Smooth muscle cell (in vitro differentiated cells): ENCODE data around the gene UGT2A1. TPM values are rescaled to one million over a fixed set of nuclear protein-coding genes. Genes with fewer than 3 reads are reported as not detected.

ENCODE experiments used
- DNase-seq: peaks from one replicate; lab custom pipeline; 2025; ENCODE audit not compliant: unreplicated experiment; lab: John Stamatoyannopoulos, UW
- H2AFZ ChIP-seq: fragments of 200-600 bp; sonication (generic); 2 replicates; pipeline ENCODE4 v1.6.0; 2016; ENCODE audit warnings: antibody characterized with exemption, low read depth, mild to moderate bottlenecking
- H3F3A ChIP-seq: fragments of 200-600 bp; sonication (generic); 2 replicates; pipeline ENCODE4 v1.6.0; 2017; ENCODE audit warnings: antibody characterized with exemption, low read depth
- H3K27ac ChIP-seq: fragments of 200-600 bp; sonication (generic); 2 replicates; pipeline ENCODE4 v1.5.1; 2016; ENCODE audit warnings: low read depth, mild to moderate bottlenecking
- H3K27me3 ChIP-seq: fragments of 200-600 bp; sonication (generic); 2 replicates; pipeline ENCODE4 v1.6.1; 2016; ENCODE audit warnings: low read depth, mild to moderate bottlenecking
- H3K36me3 ChIP-seq: fragments of 200-600 bp; sonication (generic); 2 replicates; pipeline ENCODE4 v1.5.1; 2016; ENCODE audit warnings: low read depth
- H3K4me1 ChIP-seq: fragments of 200-600 bp; sonication (generic); 2 replicates; pipeline ENCODE4 v1.5.1; 2016; ENCODE audit warnings: low read depth
- H3K4me2 ChIP-seq: fragments of 200-600 bp; sonication (generic); 2 replicates; pipeline ENCODE4 v1.6.0; 2016; ENCODE audit warnings: mild to moderate bottlenecking
- H3K4me3 ChIP-seq: fragments of 200-600 bp; sonication (generic); 2 replicates; pipeline ENCODE4 v1.5.1; 2016; ENCODE audit warnings: mild to moderate bottlenecking
- H3K79me2 ChIP-seq: fragments of 200-600 bp; sonication (generic); 2 replicates; pipeline ENCODE4 v1.6.0; 2016; ENCODE audit warnings: low read depth, mild to moderate bottlenecking
- H3K9ac ChIP-seq: fragments of 200-600 bp; sonication (generic); 2 replicates; pipeline ENCODE4 v1.6.0; 2016; ENCODE audit warnings: low read depth
- H3K9me3 ChIP-seq: fragments of 200-600 bp; sonication (generic); replicated peaks from 2 replicates; pipeline ENCODE4 v1.5.1; 2016; ENCODE audit warnings: low read depth
- H4K20me1 ChIP-seq: fragments of 200-600 bp; sonication (generic); 2 replicates; pipeline ENCODE4 v1.6.0; 2016; ENCODE audit warnings: low read depth
- WGBS: methylation state at CpG from one replicate; pipeline ENCODE4 v1.1.7; 2016; ENCODE audit warnings: low lambda C conversion rate; 5-methylcytosine and 5-hydroxymethylcytosine counted together
- polyA plus RNA-seq: library from polyadenylated mRNA; unstranded; fragments of >200 nt; fragmentation: Nextera tagmentation; extraction: Ambion mirVana; gene quantifications from 2 replicates; pipeline ENCODE4 v1.2.1, GENCODE V29; 2016
- total RNA-seq: library from RNA; depleted of rRNA; stranded (reverse); fragments of >200 nt; gene quantifications from 2 replicates; pipeline ENCODE4 v1.2.3, GENCODE V29; 2014
- TF ChIP-seq, protein P1 (sequence below): fragments of 200-600 bp; sonication (generic); IDR thresholded peaks from 2 replicates; pipeline ENCODE4 v1.5.1; 2017; ENCODE audit warnings: borderline replicate concordance, mild to moderate bottlenecking, antibody characterized with exemption; ENCODE audit not compliant: insufficient read depth, poor library complexity, severe bottlenecking

Gene UGT2A1
- total and polyA plus RNA-seq, 2 experiments from 2014 or later: not detected

GRCh38 chr4:69594382-69594781 is 58.7 kb downstream of the UGT2A1 start:
- H3K9ac ChIP-seq: no peak overlapping the region
- no peaks in the 10 kb centered on the region for H3K9me3 ChIP-seq
- H3K27me3 ChIP-seq: no peaks in the 10 kb centered on the region
- H3K79me2 ChIP-seq: no peaks in the 10 kb centered on the region
- no peak overlapping the region for H3K4me2 ChIP-seq
- H2AFZ ChIP-seq: no peak overlapping the region
- TF ChIP-seq, protein P1, sequence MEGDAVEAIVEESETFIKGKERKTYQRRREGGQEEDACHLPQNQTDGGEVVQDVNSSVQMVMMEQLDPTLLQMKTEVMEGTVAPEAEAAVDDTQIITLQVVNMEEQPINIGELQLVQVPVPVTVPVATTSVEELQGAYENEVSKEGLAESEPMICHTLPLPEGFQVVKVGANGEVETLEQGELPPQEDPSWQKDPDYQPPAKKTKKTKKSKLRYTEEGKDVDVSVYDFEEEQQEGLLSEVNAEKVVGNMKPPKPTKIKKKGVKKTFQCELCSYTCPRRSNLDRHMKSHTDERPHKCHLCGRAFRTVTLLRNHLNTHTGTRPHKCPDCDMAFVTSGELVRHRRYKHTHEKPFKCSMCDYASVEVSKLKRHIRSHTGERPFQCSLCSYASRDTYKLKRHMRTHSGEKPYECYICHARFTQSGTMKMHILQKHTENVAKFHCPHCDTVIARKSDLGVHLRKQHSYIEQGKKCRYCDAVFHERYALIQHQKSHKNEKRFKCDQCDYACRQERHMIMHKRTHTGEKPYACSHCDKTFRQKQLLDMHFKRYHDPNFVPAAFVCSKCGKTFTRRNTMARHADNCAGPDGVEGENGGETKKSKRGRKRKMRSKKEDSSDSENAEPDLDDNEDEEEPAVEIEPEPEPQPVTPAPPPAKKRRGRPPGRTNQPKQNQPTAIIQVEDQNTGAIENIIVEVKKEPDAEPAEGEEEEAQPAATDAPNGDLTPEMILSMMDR: no peak
- DNase-seq: no peak
- no peaks in the 10 kb centered on the region for H4K20me1 ChIP-seq
- no peaks in the 10 kb centered on the region for H3K4me1 ChIP-seq
- WGBS: 64% methylated on average over 4 of the region's 4 CpGs
- no peaks in the 10 kb centered on the region for H3F3A ChIP-seq
- no peak overlapping the region for H3K4me3 ChIP-seq
- H3K27ac ChIP-seq: no peak overlapping the region
- no peaks in the 10 kb centered on the region for H3K36me3 ChIP-seq

DNA sequence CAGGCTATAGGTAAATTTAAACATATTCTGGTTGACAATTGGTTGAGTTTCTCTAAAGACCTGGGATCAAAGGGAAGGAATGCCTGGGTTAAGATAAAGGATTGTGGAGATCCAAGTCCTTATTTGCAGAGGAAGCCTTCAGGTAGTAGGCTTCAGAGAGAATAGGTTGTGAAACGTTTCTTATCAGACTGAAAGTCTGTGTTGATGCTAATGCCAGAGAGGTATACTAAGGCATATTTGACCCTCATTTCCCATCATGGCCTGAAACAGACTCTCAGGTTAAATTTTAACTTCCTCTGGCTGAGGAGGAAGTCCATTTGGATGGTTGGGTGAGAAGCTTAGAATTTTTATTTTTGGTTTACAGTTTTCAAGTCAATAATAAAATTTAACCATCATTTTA is 61.7 kb downstream of the UGT2A1 start:
- no peak for DNase-seq
- Histone ChIP-seq H3K4me1 (no peaks in the 10 kb centered on the region), H3K36me3 (no peaks in the 10 kb centered on the region), H3K9ac (no peak overlapping the region), H3K4me2 (no peak overlapping the region), H4K20me1 (no peaks in the 10 kb centered on the region), H3F3A (no peaks in the 10 kb centered on the region), H2AFZ (no peak overlapping the region), H3K4me3 (no peak overlapping the region), H3K79me2 (no peaks in the 10 kb centered on the region), H3K27me3 (no peaks in the 10 kb centered on the region), H3K27ac (no peak overlapping the region), H3K9me3 (no peaks in the 10 kb centered on the region)
- TF ChIP-seq, protein P1: no peak
- 38% methylated on average over 1 of the region's 1 CpG for WGBS

DNA sequence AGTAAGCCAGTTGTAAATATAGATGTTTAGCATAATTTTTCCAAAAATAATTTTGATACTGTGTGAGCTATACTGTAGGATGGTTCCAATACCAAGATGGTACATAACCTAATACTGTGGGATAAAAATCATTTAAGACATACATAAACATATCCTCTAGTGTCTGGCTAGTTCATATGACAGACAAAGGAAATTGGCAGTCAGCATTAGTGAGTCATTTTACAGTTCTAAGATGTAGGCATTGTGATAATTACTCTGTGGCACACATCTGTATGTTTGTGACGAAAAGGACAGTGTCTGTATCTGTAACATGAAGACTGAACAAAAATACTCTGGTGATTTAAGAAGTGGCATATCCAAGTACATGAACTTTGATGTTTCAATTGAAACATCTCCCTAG is 63.2 kb downstream of the UGT2A1 start:
- no peak overlapping the region for H3K27ac ChIP-seq
- no peak overlapping the region for H3K9ac ChIP-seq
- TF ChIP-seq, protein P1: no peak
- no peak overlapping the region for H2AFZ ChIP-seq
- no peaks in the 10 kb centered on the region for H3F3A ChIP-seq
- H3K9me3 ChIP-seq: no peaks in the 10 kb centered on the region
- H4K20me1 ChIP-seq: no peaks in the 10 kb centered on the region
- H3K36me3 ChIP-seq: no peaks in the 10 kb centered on the region
- DNase-seq: no peak
- H3K79me2 ChIP-seq: no peaks in the 10 kb centered on the region
- no peak overlapping the region for H3K4me3 ChIP-seq
- WGBS: 28% methylated on average over 1 of the region's 1 CpG
- H3K4me2 ChIP-seq: no peak overlapping the region
- no peaks in the 10 kb centered on the region for H3K27me3 ChIP-seq
- H3K4me1 ChIP-seq: no peaks in the 10 kb centered on the region

DNA sequence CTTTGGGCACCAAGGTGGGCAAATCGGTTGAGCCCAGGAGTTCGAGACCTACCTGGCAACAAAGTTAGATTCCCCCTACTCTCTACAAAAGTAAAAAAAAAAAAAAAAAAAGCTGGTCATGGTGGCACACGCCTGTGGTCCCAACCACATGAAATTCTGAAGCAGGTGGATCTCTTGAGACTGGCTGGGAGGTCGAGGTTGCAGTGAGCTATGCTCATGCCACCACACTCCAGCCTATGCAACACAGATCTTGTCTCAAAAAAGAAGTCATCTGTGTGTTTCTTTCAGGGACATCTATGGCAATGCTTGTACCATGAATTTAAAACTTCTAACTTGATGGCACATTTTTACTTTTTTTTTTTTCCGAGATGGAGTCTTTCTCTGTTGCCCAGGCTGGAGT is 68.9 kb downstream of the UGT2A1 start:
- H3F3A ChIP-seq: no peaks in the 10 kb centered on the region
- H3K27ac ChIP-seq: no peak overlapping the region
- DNase-seq: no peak
- H2AFZ ChIP-seq: no peak overlapping the region
- TF ChIP-seq, protein P1: no peak
- no peaks in the 10 kb centered on the region for H3K4me1 ChIP-seq
- no peaks in the 10 kb centered on the region for H4K20me1 ChIP-seq
- H3K27me3 ChIP-seq: peaks cover 6% of the 10 kb centered on the region
- H3K4me3 ChIP-seq: no peak overlapping the region
- H3K9me3 ChIP-seq: no peaks in the 10 kb centered on the region
- H3K36me3 ChIP-seq: no peaks in the 10 kb centered on the region
- no peaks in the 10 kb centered on the region for H3K79me2 ChIP-seq
- no peak overlapping the region for H3K9ac ChIP-seq
- WGBS: 84% methylated on average over 5 of the region's 5 CpGs
- no peak overlapping the region for H3K4me2 ChIP-seq
